ENCODE data around the gene MYDGF.

The MYDGF gene

DNA sequence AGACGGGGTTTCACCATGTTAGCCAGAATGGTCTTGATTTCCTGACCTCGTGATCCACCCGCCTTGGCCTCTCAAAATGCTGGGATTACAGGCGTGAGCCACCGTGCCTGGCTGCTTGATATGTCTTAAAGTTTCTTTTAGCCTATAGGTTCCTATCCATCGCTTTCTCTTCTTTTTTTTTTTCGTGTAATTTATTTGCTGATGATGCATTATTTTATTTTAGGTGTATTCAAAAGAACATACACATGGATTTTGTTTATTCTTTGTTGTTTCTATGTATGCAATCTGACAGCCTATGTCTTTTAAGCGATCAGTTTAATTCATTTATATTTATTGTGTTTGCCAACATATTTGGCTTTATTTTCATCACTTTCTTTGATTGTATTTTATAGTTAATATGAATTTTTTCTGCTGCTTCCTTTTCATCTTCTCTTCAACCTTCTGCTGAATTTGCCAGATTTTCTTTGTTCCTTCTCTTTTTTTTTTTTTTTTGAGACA lies 56.8 kb downstream of the MYDGF start:
- no peak overlapping the region for H3K4me3 ChIP-seq (ENCODE audit: low read depth, low read length)

DNA sequence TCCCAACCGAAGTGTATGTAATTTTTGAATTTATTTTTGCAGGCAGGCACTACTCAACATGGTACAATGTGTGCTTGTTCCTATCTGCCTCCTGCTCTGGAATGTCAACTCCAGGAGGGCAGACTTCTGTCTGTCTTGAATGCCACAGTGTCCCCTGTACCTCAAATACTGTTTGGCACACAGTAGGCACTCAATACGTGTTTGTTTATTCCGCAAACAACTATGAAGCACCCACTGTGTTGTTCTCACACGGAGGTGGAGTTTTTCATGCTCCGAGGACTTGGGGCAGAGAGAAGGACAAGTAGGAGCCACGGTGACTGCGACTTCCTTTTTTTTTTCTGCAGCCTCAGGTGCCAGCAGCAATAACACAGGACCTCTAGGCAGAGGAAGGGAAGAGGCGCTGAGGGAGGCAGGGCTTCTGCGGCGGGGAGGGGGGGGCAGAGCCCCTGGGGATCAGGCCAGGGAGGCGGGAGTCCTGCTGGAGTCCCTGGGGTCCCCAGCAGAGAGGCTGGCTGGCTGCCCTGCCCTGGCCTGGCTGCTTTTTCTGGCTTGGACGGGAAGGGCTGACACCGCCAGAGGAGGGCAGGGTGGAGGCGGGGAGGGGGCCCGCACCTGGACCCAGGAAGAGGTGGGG lies 60.1 kb downstream of the MYDGF start:
- no peak overlapping the region for H3K4me3 ChIP-seq (ENCODE audit: low read depth, low read length)

Measured in iPS-11a (cell line).